ENCODE data around the gene ZDHHC19.

- TF ChIP-seq POLR2AphosphoS5 (IDR thresholded peaks at IDR 0.05; ENCODE audit: low read depth, low read length) (no peak), REST (IDR thresholded peaks at IDR 0.05; ENCODE audit: insufficient read depth in 1 of 2, low read depth in 2 of 2, low read length in 2 of 2) (no peak), SIN3A (IDR thresholded peaks at IDR 0.05; ENCODE audit: borderline replicate concordance, insufficient read depth, low read length) (no peak), TAF1 (IDR thresholded peaks at IDR 0.05; ENCODE audit: borderline replicate concordance, insufficient read depth, low read length) (no peak)
Observed at GRCh38 chr3:196238612-196239560, 27.7 kb upstream of the ZDHHC19 start.

Measured in PFSK-1 (cell line).